Measurements from ENCODE around the gene EPB41L2.

EPB41L2 gene

DNA sequence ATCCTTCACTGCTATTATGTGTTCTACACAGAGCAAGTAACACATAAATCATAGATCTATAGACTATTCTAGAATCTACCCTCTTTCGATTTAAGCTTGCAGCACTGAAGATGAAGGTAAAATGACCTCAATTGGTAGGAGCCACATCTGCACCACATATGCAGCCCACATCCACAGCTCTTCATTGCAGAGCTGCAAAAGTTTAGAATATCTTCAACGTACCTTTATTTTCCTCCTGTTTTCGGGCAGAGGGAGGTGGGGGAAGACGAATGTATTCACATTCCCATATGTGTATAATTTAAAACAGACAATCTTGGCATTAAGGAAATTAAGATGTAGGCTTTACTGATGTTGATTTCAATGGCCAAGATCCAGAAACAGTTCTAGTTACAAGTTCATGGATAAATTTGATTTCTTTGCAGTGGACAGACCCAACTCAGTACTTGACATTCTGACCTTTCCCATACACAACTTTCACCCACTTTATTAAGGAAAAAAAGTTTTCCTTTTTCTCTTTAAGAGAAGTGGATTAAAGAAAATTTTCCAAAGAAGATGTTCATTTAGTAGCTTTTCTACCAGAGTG is 14.0 kb downstream of the EPB41L2 start:
- H3K4me3 ChIP-seq (ENCODE audit: low read depth, low read length) = no peak overlapping the region
- in situ Hi-C loops (cut with HindIII; ENCODE audit: low sequenced_read_pairs) = no loop called here
- no peak for DNase-seq (ENCODE audit: low read depth, low spot score)
- TF ChIP-seq, protein P1, sequence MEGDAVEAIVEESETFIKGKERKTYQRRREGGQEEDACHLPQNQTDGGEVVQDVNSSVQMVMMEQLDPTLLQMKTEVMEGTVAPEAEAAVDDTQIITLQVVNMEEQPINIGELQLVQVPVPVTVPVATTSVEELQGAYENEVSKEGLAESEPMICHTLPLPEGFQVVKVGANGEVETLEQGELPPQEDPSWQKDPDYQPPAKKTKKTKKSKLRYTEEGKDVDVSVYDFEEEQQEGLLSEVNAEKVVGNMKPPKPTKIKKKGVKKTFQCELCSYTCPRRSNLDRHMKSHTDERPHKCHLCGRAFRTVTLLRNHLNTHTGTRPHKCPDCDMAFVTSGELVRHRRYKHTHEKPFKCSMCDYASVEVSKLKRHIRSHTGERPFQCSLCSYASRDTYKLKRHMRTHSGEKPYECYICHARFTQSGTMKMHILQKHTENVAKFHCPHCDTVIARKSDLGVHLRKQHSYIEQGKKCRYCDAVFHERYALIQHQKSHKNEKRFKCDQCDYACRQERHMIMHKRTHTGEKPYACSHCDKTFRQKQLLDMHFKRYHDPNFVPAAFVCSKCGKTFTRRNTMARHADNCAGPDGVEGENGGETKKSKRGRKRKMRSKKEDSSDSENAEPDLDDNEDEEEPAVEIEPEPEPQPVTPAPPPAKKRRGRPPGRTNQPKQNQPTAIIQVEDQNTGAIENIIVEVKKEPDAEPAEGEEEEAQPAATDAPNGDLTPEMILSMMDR (IDR thresholded peaks at IDR 0.05; ENCODE audit: low read depth, low read length) = no peak

DNA sequence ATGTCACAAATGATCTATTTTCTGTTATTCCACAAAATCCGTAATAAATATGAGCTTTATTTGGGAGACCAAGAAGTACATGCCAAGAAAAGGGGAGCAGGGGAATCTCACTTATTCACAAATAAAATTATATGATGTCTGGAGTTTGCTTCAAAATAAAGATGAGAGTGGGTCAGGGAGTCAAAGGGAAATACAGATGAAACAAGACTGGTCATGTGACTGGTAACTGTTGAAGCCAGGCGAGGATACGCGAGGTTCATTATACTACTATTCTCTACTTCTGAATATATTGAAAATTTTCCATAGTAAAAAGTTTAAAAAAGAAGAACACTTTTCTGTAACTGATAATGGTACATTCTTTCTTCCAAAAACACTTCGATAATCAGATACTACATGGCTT is 14.6 kb downstream of the EPB41L2 start:
- TF ChIP-seq, protein P1 (IDR thresholded peaks at IDR 0.05; ENCODE audit: low read depth, low read length) = no peak
- in situ Hi-C loops (cut with HindIII; ENCODE audit: low sequenced_read_pairs) = no loop called here
- no peak overlapping the region for H3K4me3 ChIP-seq (ENCODE audit: low read depth, low read length)
- no peak for DNase-seq (ENCODE audit: low read depth, low spot score)

DNA sequence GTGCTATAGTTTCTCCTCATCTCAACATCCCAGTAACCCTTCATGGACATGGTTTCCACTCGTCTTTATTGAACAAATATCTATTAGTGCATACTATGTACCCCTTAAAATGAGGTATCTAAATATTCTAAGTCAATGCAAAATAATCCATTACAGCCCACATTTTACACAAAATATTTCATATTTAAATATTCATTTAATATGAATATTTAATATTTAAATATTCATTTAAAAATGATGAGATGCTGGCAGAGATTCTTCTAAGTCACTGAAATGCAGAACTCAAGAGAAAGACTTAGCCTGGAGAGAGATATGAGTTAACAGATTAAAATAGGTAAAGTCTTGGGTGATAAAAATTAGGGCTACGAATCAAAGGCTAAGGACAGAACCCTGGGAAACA is 17.9 kb downstream of the EPB41L2 start:
- no peak overlapping the region for H3K4me3 ChIP-seq (ENCODE audit: low read depth, low read length)
- TF ChIP-seq, protein P1 (IDR thresholded peaks at IDR 0.05; ENCODE audit: low read depth, low read length) = no peak
- in situ Hi-C loops (cut with HindIII; ENCODE audit: low sequenced_read_pairs) = no loop called here
- no peak for DNase-seq (ENCODE audit: low read depth, low spot score)

DNA sequence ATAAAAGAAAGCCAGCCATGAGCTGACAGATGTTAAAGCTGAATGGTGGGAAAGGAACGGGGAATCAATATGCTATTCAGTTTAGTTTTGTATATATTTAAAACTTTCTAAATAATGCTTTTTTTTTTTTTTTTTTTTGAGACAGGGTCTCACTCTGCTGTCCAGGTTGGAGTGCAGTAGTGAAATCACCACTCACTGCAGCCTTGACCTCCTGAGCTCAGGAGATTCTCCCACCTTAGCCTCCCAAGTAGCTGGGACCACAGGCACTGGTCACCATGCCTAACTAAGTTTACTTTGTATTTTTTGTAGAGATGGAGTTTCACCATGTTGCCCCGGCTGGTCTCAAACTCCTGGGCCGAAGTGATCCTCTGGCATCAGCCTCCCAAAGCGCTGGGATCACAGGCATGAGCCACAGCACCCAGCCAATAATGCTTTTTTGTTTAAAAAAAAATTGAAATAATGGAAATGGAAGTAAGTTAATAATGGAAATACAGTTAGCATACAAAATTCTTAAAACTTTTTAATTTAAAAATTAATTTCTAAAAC is 19.1 kb downstream of the EPB41L2 start:
- no peak for DNase-seq (ENCODE audit: low read depth, low spot score)
- in situ Hi-C loops (cut with HindIII; ENCODE audit: low sequenced_read_pairs) = no loop called here
- no peak overlapping the region for H3K4me3 ChIP-seq (ENCODE audit: low read depth, low read length)
- TF ChIP-seq, protein P1 (IDR thresholded peaks at IDR 0.05; ENCODE audit: low read depth, low read length) = no peak

- in situ Hi-C loops (cut with HindIII; ENCODE audit: low sequenced_read_pairs) = no loop called here
- TF ChIP-seq, protein P1 (IDR thresholded peaks at IDR 0.05; ENCODE audit: low read depth, low read length) = no peak
- no peak for DNase-seq (ENCODE audit: low read depth, low spot score)
- no peak overlapping the region for H3K4me3 ChIP-seq (ENCODE audit: low read depth, low read length)
These were observed 20.4 kb downstream of the EPB41L2 start for GRCh38 chr6:131042664-131043063.

- DNase-seq (ENCODE audit: low read depth, low spot score) = no peak
- TF ChIP-seq, protein P1 (IDR thresholded peaks at IDR 0.05; ENCODE audit: low read depth, low read length) = no peak
- no peak overlapping the region for H3K4me3 ChIP-seq (ENCODE audit: low read depth, low read length)
- in situ Hi-C loops (cut with HindIII; ENCODE audit: low sequenced_read_pairs) = no loop called here
These were observed 21.2 kb downstream of the EPB41L2 start for GRCh38 chr6:131041814-131042213.
